GM12864 (cell line): ENCODE results near the gene CLCN1.

Experiments used
- DNase-seq: peaks from one replicate; pipeline ENCODE4 v3.0.0-alpha.2; 2011; ENCODE audit warnings: low read depth
- H3K4me3 ChIP-seq: 2 replicates; pipeline ENCODE4 v1.5.1; 2011; ENCODE audit warnings: mild to moderate bottlenecking, low read depth, low read length, control low read depth
- TF ChIP-seq, protein P1 (sequence below): IDR thresholded peaks from 2 replicates; pipeline ENCODE4 v1.5.1; 2011; ENCODE audit warnings: low read depth, mild to moderate bottlenecking, moderate library complexity, low read length, control low read depth, inconsistent platforms; ENCODE audit errors: missing control alignments

The CLCN1 gene

DNA sequence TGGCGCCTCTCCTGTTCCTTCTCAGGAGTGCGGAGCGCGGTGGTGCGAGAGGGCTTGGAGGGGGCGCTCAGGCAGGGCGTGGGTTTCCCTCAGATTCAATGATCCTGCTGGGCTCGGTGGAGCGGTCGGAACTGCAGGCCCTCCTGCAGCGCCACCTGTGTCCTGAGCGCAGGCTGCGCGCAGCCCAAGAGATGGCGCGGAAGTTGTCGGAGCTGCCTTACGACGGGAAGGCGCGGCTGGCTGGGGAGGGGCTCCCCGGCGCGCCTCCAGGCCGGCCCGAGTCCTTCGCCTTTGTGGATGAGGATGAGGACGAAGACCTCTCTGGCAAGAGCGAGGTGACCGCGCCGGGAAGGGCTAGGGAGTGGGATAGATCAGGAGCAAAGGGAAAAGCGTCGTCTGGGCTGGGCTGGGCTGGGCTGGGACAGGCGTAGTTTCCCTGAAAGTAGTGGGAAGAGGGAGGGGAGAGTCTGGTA, 29.6 kb downstream of the CLCN1 start:
- TF ChIP-seq, protein P1, sequence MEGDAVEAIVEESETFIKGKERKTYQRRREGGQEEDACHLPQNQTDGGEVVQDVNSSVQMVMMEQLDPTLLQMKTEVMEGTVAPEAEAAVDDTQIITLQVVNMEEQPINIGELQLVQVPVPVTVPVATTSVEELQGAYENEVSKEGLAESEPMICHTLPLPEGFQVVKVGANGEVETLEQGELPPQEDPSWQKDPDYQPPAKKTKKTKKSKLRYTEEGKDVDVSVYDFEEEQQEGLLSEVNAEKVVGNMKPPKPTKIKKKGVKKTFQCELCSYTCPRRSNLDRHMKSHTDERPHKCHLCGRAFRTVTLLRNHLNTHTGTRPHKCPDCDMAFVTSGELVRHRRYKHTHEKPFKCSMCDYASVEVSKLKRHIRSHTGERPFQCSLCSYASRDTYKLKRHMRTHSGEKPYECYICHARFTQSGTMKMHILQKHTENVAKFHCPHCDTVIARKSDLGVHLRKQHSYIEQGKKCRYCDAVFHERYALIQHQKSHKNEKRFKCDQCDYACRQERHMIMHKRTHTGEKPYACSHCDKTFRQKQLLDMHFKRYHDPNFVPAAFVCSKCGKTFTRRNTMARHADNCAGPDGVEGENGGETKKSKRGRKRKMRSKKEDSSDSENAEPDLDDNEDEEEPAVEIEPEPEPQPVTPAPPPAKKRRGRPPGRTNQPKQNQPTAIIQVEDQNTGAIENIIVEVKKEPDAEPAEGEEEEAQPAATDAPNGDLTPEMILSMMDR = peak; percentile 58
- DNase-seq = no peak
- H3K4me3 ChIP-seq = no peak overlapping the region

DNA sequence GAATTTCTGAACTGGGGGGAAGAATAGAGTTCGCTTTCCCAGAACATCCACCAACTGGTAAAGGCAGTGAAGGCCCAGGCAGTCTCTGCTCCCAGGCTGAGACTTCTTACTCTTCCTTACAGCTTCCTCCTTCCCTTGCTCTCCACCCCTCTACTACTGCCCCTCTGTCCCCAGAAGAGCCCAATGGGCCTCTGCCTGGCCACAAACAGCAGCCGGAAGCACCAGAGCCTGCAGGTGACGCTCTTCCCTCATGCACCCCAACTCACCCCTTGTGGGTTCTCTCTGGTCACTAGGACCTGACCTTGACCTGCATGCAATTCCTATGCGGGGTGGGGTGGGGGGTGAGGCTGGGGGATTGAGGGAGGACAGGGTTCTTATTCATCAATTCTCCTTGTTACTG, 30.1 kb downstream of the CLCN1 start:
- H3K4me3 ChIP-seq = no peak overlapping the region
- no peak for DNase-seq

GRCh38 chr7:143347950-143348349, 32.0 kb downstream of the CLCN1 start:
- TF ChIP-seq, protein P1 = no peak
- DNase-seq = no peak
- no peak overlapping the region for H3K4me3 ChIP-seq

More for the DNA sequence above, 30.1 kb downstream of the CLCN1 start:
- TF ChIP-seq, protein P1 = no peak

- DNase-seq = no peak
- TF ChIP-seq, protein P1 = no peak
- H3K4me3 ChIP-seq = no peak overlapping the region
These were observed 35.1 kb downstream of the CLCN1 start for GRCh38 chr7:143351060-143351459.

GRCh38 chr7:143351574-143351973, 35.7 kb downstream of the CLCN1 start:
- TF ChIP-seq, protein P1 = no peak

GRCh38 chr7:143352531-143353002, 36.7 kb downstream of the CLCN1 start:
- H3K4me3 ChIP-seq = no peak overlapping the region
- no peak for DNase-seq
- TF ChIP-seq, protein P1 = no peak

More at GRCh38 chr7:143351574-143351973, 35.7 kb downstream of the CLCN1 start:
- H3K4me3 ChIP-seq = no peak overlapping the region
- no peak for DNase-seq

DNA sequence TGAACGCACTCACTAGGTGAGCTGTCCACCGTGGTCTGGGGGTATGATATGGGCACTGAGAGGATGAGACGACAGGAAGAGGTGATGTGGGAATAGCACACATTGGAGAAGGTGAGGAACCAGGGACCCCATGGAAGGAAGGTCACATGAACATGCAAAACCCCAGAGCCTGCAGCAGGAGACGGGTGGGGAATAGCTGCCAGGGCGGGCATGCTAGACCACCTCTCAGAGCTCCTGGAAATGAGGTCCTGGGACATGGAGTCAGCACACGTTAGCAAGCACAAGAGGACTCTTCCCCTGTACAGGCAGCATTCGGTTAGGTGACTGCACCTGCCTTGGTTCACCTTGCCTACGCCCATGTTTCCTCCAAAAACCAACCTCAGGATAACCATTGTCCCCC, 38.5 kb downstream of the CLCN1 start:
- DNase-seq = no peak
- TF ChIP-seq, protein P1 = no peak
- H3K4me3 ChIP-seq = no peak overlapping the region
